ENCODE results near the gene PROC.
A peak's percentile ranks its signal among the peaks of the same experiment; 100 is the strongest.

Gene PROC

GRCh38 chr2:127401757-127402695, 16.2 kb upstream of the PROC start:
- Histone ChIP-seq H3K9ac (ENCODE audit: low read length) (no peak overlapping the region; the same call in 1 of the 2 replicates), H2AFZ (ENCODE audit: low read depth, low read length) (no peak overlapping the region)

DNA sequence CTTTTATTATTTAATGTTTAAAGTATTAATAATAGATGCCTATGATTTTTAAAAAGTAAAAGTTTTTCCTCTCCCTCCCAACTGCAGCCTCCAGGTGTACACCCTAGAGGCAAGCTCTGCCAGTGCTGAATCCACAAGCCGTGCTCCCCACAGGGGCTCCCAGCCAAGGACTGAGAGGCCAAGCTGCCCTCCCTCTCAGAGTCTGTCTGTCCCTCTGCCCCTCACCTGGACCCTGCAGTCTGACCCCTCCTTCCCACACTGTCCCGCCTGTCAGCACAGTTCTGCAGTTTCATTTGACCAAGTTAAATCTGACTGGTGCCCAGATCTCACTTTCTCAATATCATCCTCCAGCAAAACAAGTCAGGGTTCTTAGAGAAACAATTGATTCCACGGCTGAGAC, 14.8 kb upstream of the PROC start:
- H3K4me1 ChIP-seq (ENCODE audit: low read length), result peaks cover 41% of the 10 kb centered on the region
- no peak overlapping the region for H3K4me2 ChIP-seq (ENCODE audit: low read length)
- H3K27ac ChIP-seq (ENCODE audit: low read length), result no peak overlapping the region
- no peak for TF ChIP-seq EZH2phosphoT487 (IDR thresholded peaks at IDR 0.05; ENCODE audit: low read depth)
- TF ChIP-seq, protein P1, sequence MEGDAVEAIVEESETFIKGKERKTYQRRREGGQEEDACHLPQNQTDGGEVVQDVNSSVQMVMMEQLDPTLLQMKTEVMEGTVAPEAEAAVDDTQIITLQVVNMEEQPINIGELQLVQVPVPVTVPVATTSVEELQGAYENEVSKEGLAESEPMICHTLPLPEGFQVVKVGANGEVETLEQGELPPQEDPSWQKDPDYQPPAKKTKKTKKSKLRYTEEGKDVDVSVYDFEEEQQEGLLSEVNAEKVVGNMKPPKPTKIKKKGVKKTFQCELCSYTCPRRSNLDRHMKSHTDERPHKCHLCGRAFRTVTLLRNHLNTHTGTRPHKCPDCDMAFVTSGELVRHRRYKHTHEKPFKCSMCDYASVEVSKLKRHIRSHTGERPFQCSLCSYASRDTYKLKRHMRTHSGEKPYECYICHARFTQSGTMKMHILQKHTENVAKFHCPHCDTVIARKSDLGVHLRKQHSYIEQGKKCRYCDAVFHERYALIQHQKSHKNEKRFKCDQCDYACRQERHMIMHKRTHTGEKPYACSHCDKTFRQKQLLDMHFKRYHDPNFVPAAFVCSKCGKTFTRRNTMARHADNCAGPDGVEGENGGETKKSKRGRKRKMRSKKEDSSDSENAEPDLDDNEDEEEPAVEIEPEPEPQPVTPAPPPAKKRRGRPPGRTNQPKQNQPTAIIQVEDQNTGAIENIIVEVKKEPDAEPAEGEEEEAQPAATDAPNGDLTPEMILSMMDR (IDR thresholded peaks at IDR 0.05; ENCODE audit: low read depth, low read length), result no peak
- no peak overlapping the region for H3K4me3 ChIP-seq (ENCODE audit: low read length)
- no peak overlapping the region for H3K9ac ChIP-seq (ENCODE audit: low read length)
- no peaks in the 10 kb centered on the region for H3K36me3 ChIP-seq (replicated peaks; ENCODE audit: low read depth, low read length)
- peaks cover 14% of the 10 kb centered on the region; the same call in 1 of the 2 replicates for H3K27me3 ChIP-seq (ENCODE audit: low read depth, low read length)
- no peak overlapping the region for H2AFZ ChIP-seq (ENCODE audit: low read depth, low read length)
- no peaks in the 10 kb centered on the region for H3K79me2 ChIP-seq (ENCODE audit: low read length)
- no peaks in the 10 kb centered on the region for H3K9me3 ChIP-seq (ENCODE audit: insufficient read depth, low read length)
- H4K20me1 ChIP-seq (ENCODE audit: insufficient read depth, low read length), result no peaks in the 10 kb centered on the region

More at GRCh38 chr2:127401757-127402695, 16.2 kb upstream of the PROC start:
- Histone ChIP-seq H3K27me3 (ENCODE audit: low read depth, low read length) (peaks cover 14% of the 10 kb centered on the region; the same call in 1 of the 2 replicates), H4K20me1 (ENCODE audit: insufficient read depth, low read length) (no peaks in the 10 kb centered on the region), H3K9me3 (ENCODE audit: insufficient read depth, low read length) (no peaks in the 10 kb centered on the region), H3K4me1 (ENCODE audit: low read length) (peaks cover 42% of the 10 kb centered on the region), H3K27ac (ENCODE audit: low read length) (peak overlapping the region; percentile 32), H3K4me2 (ENCODE audit: low read length) (peak overlapping the region; percentile 46), H3K36me3 (replicated peaks; ENCODE audit: low read depth, low read length) (no peaks in the 10 kb centered on the region), H3K4me3 (ENCODE audit: low read length) (peak overlapping the region; percentile 7; the same call in 1 of the 2 replicates), H3K79me2 (ENCODE audit: low read length) (no peaks in the 10 kb centered on the region)
- no peak for TF ChIP-seq EZH2phosphoT487 (IDR thresholded peaks at IDR 0.05; ENCODE audit: low read depth)
- TF ChIP-seq, protein P1 (IDR thresholded peaks at IDR 0.05; ENCODE audit: low read depth, low read length), result no peak

- peaks cover 44% of the 10 kb centered on the region for H3K4me1 ChIP-seq (ENCODE audit: low read length)
- no peak overlapping the region for H3K4me3 ChIP-seq (ENCODE audit: low read length)
- H3K79me2 ChIP-seq (ENCODE audit: low read length), result no peaks in the 10 kb centered on the region
- H3K9me3 ChIP-seq (ENCODE audit: insufficient read depth, low read length), result no peaks in the 10 kb centered on the region
- H3K27ac ChIP-seq (ENCODE audit: low read length), result no peak overlapping the region
- no peak overlapping the region for H2AFZ ChIP-seq (ENCODE audit: low read depth, low read length)
- no peak for TF ChIP-seq EZH2phosphoT487 (IDR thresholded peaks at IDR 0.05; ENCODE audit: low read depth)
- TF ChIP-seq, protein P1 (IDR thresholded peaks at IDR 0.05; ENCODE audit: low read depth, low read length), result no peak
- no peak overlapping the region for H3K9ac ChIP-seq (ENCODE audit: low read length)
- no peak overlapping the region for H3K4me2 ChIP-seq (ENCODE audit: low read length)
- no peaks in the 10 kb centered on the region for H4K20me1 ChIP-seq (ENCODE audit: insufficient read depth, low read length)
- H3K36me3 ChIP-seq (replicated peaks; ENCODE audit: low read depth, low read length), result no peaks in the 10 kb centered on the region
- peaks cover 12% of the 10 kb centered on the region; the same call in 1 of the 2 replicates for H3K27me3 ChIP-seq (ENCODE audit: low read depth, low read length)
Observed at GRCh38 chr2:127404466-127405254, 13.6 kb upstream of the PROC start.

- H3K9ac ChIP-seq (ENCODE audit: low read length), result no peak overlapping the region
- TF ChIP-seq, protein P1 (IDR thresholded peaks at IDR 0.05; ENCODE audit: low read depth, low read length), result no peak
- no peak for TF ChIP-seq EZH2phosphoT487 (IDR thresholded peaks at IDR 0.05; ENCODE audit: low read depth)
- peaks cover 48% of the 10 kb centered on the region for H3K4me1 ChIP-seq (ENCODE audit: low read length)
- no peaks in the 10 kb centered on the region for H3K9me3 ChIP-seq (ENCODE audit: insufficient read depth, low read length)
- no peak overlapping the region for H3K4me2 ChIP-seq (ENCODE audit: low read length)
- H2AFZ ChIP-seq (ENCODE audit: low read depth, low read length), result no peak overlapping the region
- H3K27me3 ChIP-seq (ENCODE audit: low read depth, low read length), result peaks cover 7% of the 10 kb centered on the region; the same call in 1 of the 2 replicates
- no peaks in the 10 kb centered on the region for H3K36me3 ChIP-seq (replicated peaks; ENCODE audit: low read depth, low read length)
- no peak overlapping the region for H3K4me3 ChIP-seq (ENCODE audit: low read length)
- H4K20me1 ChIP-seq (ENCODE audit: insufficient read depth, low read length), result no peaks in the 10 kb centered on the region
- H3K79me2 ChIP-seq (ENCODE audit: low read length), result no peaks in the 10 kb centered on the region
- no peak overlapping the region for H3K27ac ChIP-seq (ENCODE audit: low read length)
Observed at GRCh38 chr2:127405255-127405610, 13.0 kb upstream of the PROC start.
